BLaER1 (cell line): Measurements from ENCODE around the gene SAMD4A.

ENCODE experiments used
- H3K27ac ChIP-seq: shearing (Covaris generic); formaldehyde crosslinking; 2 replicates; pipeline ENCODE4 v1.8.1; 2022
- H3K27me3 ChIP-seq: shearing (Covaris generic); formaldehyde crosslinking; 2 replicates; pipeline ENCODE4 v1.8.1; 2022
- H3K36me3 ChIP-seq: shearing (Covaris generic); formaldehyde crosslinking; 2 replicates; pipeline ENCODE4 v1.8.1; 2022
- H3K4me1 ChIP-seq: shearing (Covaris generic); formaldehyde crosslinking; 2 replicates; pipeline ENCODE4 v1.8.1; 2022
- H3K4me2 ChIP-seq: shearing (Covaris generic); formaldehyde crosslinking; 2 replicates; pipeline ENCODE4 v1.8.1; 2022
- H3K4me3 ChIP-seq: shearing (Covaris generic); formaldehyde crosslinking; 2 replicates; pipeline ENCODE4 v1.8.1; 2022
- H3K9ac ChIP-seq: shearing (Covaris generic); formaldehyde crosslinking; 2 replicates; pipeline ENCODE4 v1.8.1; 2022
- H3K9me3 ChIP-seq: shearing (Covaris generic); formaldehyde crosslinking; 2 replicates; pipeline ENCODE4 v1.8.1; 2022
- H4K20me1 ChIP-seq: shearing (Covaris generic); formaldehyde crosslinking; 2 replicates; pipeline ENCODE4 v1.8.1; 2022
- Cebpa-rat ChIP-seq: shearing (Covaris generic); IDR thresholded peaks from 2 replicates; pipeline ENCODE4 v1.8.1; 2022

SAMD4A gene

GRCh38 chr14:54815016-54815415, 248.1 kb downstream of the SAMD4A start:
- no peaks in the 10 kb centered on the region for H4K20me1 ChIP-seq
- no peak overlapping the region for H3K9ac ChIP-seq
- H3K36me3 ChIP-seq, result no peaks in the 10 kb centered on the region
- no peaks in the 10 kb centered on the region for H3K9me3 ChIP-seq
- TF ChIP-seq Cebpa-rat, result no peak
- no peaks in the 10 kb centered on the region for H3K27me3 ChIP-seq
- H3K4me2 ChIP-seq, result no peak overlapping the region
- no peak overlapping the region for H3K27ac ChIP-seq
- peaks cover 11% of the 10 kb centered on the region for H3K4me1 ChIP-seq
- no peak overlapping the region for H3K4me3 ChIP-seq

DNA sequence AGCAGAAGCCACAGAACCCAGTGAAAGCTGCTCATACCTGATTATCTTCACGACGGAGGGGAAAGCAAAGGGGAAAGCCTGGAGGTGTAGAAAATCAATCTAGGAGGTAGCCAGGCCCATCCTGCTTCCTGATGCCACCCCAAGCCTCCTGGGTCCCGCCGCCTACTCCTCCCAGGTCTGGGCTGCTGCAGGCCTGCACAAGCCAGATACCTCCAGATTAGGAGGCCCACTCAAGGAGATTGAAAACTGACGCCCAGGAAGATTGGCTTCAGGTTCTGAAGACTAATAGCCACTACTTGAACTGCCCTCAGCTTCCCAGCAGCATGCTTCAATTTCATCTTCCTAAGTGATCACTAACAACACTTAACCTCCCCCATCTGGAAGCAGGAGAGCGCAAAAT, 248.6 kb downstream of the SAMD4A start:
- peaks cover 11% of the 10 kb centered on the region for H3K4me1 ChIP-seq
- no peak overlapping the region for H3K9ac ChIP-seq

GRCh38 chr14:54816450-54816849, 249.5 kb downstream of the SAMD4A start:
- no peak for TF ChIP-seq Cebpa-rat
- Histone ChIP-seq H3K9me3 (no peaks in the 10 kb centered on the region), H3K27ac (no peak overlapping the region), H4K20me1 (no peaks in the 10 kb centered on the region), H3K4me3 (no peak overlapping the region), H3K27me3 (no peaks in the 10 kb centered on the region), H3K4me2 (peak overlapping the region; percentile 32), H3K9ac (no peak overlapping the region), H3K36me3 (no peaks in the 10 kb centered on the region), H3K4me1 (peaks cover 11% of the 10 kb centered on the region)

More for the DNA sequence above, 248.6 kb downstream of the SAMD4A start:
- Histone ChIP-seq H3K27ac (no peak overlapping the region), H3K27me3 (no peaks in the 10 kb centered on the region), H3K4me3 (no peak overlapping the region), H3K4me2 (no peak overlapping the region), H3K36me3 (no peaks in the 10 kb centered on the region), H4K20me1 (no peaks in the 10 kb centered on the region), H3K9me3 (no peaks in the 10 kb centered on the region)
- TF ChIP-seq Cebpa-rat, result no peak

DNA sequence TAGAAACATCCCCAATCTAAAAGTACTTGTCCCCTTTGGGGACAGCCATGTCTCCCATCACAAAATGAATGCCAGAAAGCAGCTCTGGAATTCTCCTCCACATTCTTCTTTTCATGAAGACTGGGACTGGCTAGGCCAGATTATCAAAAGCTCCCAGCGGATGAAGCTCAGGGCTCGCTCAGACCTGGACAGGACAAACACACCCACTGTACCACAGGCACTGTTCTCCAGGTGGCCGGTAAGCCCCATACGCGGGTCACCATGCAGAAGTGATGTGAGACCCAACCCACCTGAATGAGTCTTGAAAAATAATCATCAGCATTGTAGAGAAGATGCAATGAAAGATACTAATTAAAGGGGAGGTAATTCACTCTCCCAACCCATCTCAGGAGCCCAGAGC, 250.6 kb downstream of the SAMD4A start:
- Histone ChIP-seq H3K36me3 (no peaks in the 10 kb centered on the region), H3K27ac (no peak overlapping the region), H3K4me2 (no peak overlapping the region), H3K9ac (no peak overlapping the region), H4K20me1 (no peaks in the 10 kb centered on the region), H3K4me3 (no peak overlapping the region), H3K27me3 (no peaks in the 10 kb centered on the region), H3K4me1 (peaks cover 11% of the 10 kb centered on the region), H3K9me3 (peaks cover 3% of the 10 kb centered on the region; the same call in 1 of the 2 replicates)
- TF ChIP-seq Cebpa-rat, result no peak

DNA sequence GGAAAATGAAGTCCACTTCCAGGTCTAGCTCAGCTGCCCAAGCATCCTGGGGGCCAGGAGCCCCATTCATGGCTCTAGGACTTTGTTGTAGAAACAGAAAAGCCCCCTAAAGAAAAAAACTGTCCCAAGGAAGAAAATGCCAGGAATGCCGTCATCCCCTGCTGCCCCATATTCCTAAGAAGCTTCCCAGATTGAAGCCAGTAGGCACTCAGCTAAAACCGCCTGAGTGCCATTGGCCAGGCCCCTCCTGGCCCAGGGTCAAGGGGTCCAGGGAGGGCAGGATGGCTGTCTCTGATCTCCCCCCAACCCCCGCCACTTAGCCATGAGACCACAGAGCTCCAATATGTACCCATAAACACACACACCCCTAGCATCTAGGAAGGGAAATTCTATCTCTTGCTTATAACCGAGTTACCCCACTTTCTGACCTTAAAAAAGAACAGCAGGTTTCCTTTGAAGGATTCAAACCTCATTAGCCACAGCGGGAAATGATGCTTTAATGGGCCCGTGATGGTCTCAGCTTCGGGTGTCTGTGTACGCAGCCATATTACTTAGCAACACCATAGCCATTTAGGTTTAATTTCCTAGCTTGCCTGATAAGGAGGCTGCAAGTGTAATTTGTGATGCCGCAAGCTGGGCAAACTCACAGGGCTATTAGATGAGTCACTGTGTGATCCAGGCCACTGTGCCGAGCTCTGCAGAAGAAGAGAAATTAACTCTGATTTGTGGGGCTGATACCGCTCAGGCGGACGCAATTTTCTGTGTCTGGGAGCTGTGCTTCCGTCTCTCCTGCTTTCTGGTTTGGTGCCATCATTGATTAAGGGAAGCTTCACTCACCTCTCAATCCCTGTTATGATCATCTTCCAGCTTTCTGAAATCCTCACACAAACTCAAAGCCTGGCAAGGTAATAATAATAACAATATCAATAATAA, 251.5 kb downstream of the SAMD4A start:
- H3K4me2 ChIP-seq, result no peak overlapping the region
- peaks cover 11% of the 10 kb centered on the region for H3K4me1 ChIP-seq
- H3K27me3 ChIP-seq, result no peaks in the 10 kb centered on the region
- H3K9me3 ChIP-seq, result peaks cover 13% of the 10 kb centered on the region
- H3K9ac ChIP-seq, result no peak overlapping the region
- no peak for TF ChIP-seq Cebpa-rat
- no peak overlapping the region for H3K4me3 ChIP-seq
- no peaks in the 10 kb centered on the region for H4K20me1 ChIP-seq
- H3K36me3 ChIP-seq, result no peaks in the 10 kb centered on the region
- H3K27ac ChIP-seq, result no peak overlapping the region

- Histone ChIP-seq H3K27me3 (no peaks in the 10 kb centered on the region), H3K36me3 (no peaks in the 10 kb centered on the region), H3K9ac (no peak overlapping the region), H3K4me3 (no peak overlapping the region), H3K4me1 (no peaks in the 10 kb centered on the region), H3K9me3 (peaks cover 40% of the 10 kb centered on the region), H3K4me2 (no peak overlapping the region), H3K27ac (no peak overlapping the region), H4K20me1 (no peaks in the 10 kb centered on the region)
- no peak for TF ChIP-seq Cebpa-rat
Observed at GRCh38 chr14:54822685-54823084, 255.8 kb downstream of the SAMD4A start.

- Histone ChIP-seq H3K4me2 (no peak overlapping the region), H3K36me3 (no peaks in the 10 kb centered on the region)
Observed at GRCh38 chr14:54823757-54824549, 257.0 kb downstream of the SAMD4A start.

DNA sequence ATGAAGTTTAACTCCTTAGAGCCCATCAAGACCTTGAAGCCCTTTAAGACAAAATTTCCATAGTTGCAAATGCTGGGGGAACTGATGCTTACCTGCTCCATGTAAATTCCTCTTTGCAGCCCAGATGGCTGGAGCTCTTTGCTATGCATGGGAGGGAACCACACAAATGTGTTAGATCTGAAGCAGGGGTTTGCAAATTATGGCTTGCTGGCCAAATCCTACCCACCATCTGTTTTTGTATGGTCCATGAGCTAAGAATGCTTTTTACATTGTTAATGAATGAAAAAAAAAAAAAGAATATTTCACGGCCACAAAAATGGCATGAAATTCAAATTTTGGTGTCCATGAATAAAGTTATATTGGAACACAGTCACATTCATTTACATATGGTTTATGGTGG, 261.1 kb downstream of the SAMD4A start:
- no peak overlapping the region for H3K4me3 ChIP-seq
- H3K4me2 ChIP-seq, result no peak overlapping the region
- no peak for TF ChIP-seq Cebpa-rat

More at GRCh38 chr14:54823757-54824549, 257.0 kb downstream of the SAMD4A start:
- H3K4me3 ChIP-seq, result no peak overlapping the region
- peaks cover 40% of the 10 kb centered on the region for H3K9me3 ChIP-seq
- H3K27ac ChIP-seq, result no peak overlapping the region
- H4K20me1 ChIP-seq, result no peaks in the 10 kb centered on the region
- no peaks in the 10 kb centered on the region for H3K27me3 ChIP-seq
- H3K4me1 ChIP-seq, result no peaks in the 10 kb centered on the region
- TF ChIP-seq Cebpa-rat, result no peak
- H3K9ac ChIP-seq, result no peak overlapping the region

DNA sequence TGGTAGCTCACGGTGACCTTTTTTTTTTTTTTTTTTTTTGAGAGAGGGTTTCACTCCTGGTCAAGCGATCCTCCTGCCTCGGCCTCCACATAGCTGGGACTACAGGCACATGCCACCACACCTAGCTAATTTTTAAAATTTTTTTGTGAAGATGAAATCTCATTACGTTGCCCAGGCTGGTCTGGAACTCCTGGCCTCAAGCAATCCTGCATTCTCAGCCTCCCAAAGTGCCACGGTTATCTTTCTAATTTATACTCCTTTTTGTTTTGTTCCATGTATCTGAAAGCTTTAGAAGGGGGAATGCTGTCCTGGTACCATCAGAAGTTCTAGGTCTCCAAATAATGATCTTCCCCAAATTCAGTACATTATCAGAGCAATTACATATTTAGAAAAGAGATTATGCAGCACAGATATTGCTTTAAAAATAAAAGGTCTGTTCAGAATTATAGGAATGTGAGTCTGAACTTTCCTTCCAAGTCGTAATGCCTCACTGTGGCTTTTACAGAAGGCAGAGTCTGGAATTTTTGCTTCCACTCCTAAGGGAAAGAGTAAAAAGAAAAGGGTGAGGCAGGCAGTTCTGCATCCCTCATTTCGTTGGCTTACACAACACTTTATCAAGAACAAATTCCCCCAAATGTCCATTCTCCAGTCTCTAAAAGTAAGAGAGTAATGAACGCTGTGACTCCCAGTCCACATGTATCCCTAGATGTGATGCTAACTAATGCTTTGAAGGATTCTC, 262.7 kb downstream of the SAMD4A start:
- Histone ChIP-seq H3K27me3 (no peaks in the 10 kb centered on the region), H3K4me2 (no peak overlapping the region), H3K27ac (no peak overlapping the region), H3K9me3 (peaks cover 17% of the 10 kb centered on the region), H3K4me3 (no peak overlapping the region), H3K36me3 (no peaks in the 10 kb centered on the region), H3K9ac (no peak overlapping the region), H4K20me1 (no peaks in the 10 kb centered on the region), H3K4me1 (no peaks in the 10 kb centered on the region)
- TF ChIP-seq Cebpa-rat, result no peak

More for the DNA sequence above, 261.1 kb downstream of the SAMD4A start:
- peaks cover 31% of the 10 kb centered on the region for H3K9me3 ChIP-seq
- no peaks in the 10 kb centered on the region for H4K20me1 ChIP-seq
- no peak overlapping the region for H3K9ac ChIP-seq
- no peak overlapping the region for H3K27ac ChIP-seq
- H3K36me3 ChIP-seq, result no peaks in the 10 kb centered on the region
- no peaks in the 10 kb centered on the region for H3K4me1 ChIP-seq
- H3K27me3 ChIP-seq, result no peaks in the 10 kb centered on the region
